K562 (cell line): ENCODE measurements around the gene CCDC184. TPM values are rescaled to one million over a fixed set of nuclear protein-coding genes. Genes with fewer than 3 reads are reported as not detected.

Source experiments
- ATAC-seq: fragments of 200-7000 bp; cut with Tn5 transposase; 3 replicates; pipeline ENCODE4 v1.9.1; 2020; ENCODE audit warnings: moderate library complexity
- BruUV-seq: library from RNA; stranded (reverse); fragments of 400-500 nt; replicated peaks from 2 replicates; lab custom pipeline; 2021; lab: Mats Ljungman, UMichigan
- CTCF ChIA-PET: fragments of 300-600 bp; formaldehyde crosslinking; extraction: SDS; loops from one replicate; lab custom pipeline; 2021; ENCODE audit warnings: low intra/inter-chr PET ratio; lab: Yijun Ruan, JAX
- POLR2A ChIA-PET: fragments of 300-600, 350-650 bp; sonication (Branson Sonifier 250); formaldehyde crosslinking; extraction: SDS; loops from one replicate; lab custom pipeline; 2021; ENCODE audit warnings: antibody characterized with exemption, inconsistent platforms; lab: Yijun Ruan, JAX
- DNase-seq, 4 experiments: peaks; one replicate each; pipeline versions ENCODE4 v3.0.0 to v3.0.0-alpha.2; 2011 to 2018; ENCODE audit warnings: low spot score in 3 of 4, mixed read lengths in 3 of 4; ENCODE audit errors: extremely low read depth in 1 of 4
- FAIRE-seq: peaks from 2 replicates; lab custom pipeline; 2011; peaks lifted over from hg19 to GRCh38; lab: Jason Lieb, UNC
- H2AFZ ChIP-seq: 2 replicates; pipeline ENCODE4 v1.6.0; 2011; ENCODE audit warnings: low read depth, low read length, control low read depth, inconsistent platforms
- H3K27ac ChIP-seq: fragments of 200-600 bp; 3 replicates; pipeline ENCODE4 v1.8.0; 2011; ENCODE audit warnings: low read depth, mild to moderate bottlenecking, control low read depth, inconsistent platforms, low read length, moderate library complexity, mixed read lengths; ENCODE audit errors: extremely low read depth
- H3K27me3 ChIP-seq, 2 experiments: fragments of 300-600 bp in 1 of 2; 2 replicates in 1 of 2; 3 replicates in 1 of 2; pipeline versions ENCODE4 v1.6.0 to v1.8.0; 2011; ENCODE audit warnings: inconsistent platforms in 2 of 2, low read length in 2 of 2, mild to moderate bottlenecking in 1 of 2, mixed read lengths in 1 of 2, moderate library complexity in 1 of 2; ENCODE audit not compliant: control insufficient read depth in 2 of 2, insufficient read depth in 2 of 2
- H3K36me3 ChIP-seq: fragments of 300-600 bp; 3 replicates; pipeline ENCODE4 v1.8.0; 2011; ENCODE audit warnings: mild to moderate bottlenecking, low read length, inconsistent platforms; ENCODE audit not compliant: control insufficient read depth, insufficient read depth
- H3K4me1 ChIP-seq, 2 experiments: fragments of 200-600 bp in 1 of 2; replicated peaks in 1 of 2; 2 replicates in 1 of 2; 3 replicates in 1 of 2; pipeline versions ENCODE4 v1.5.1 to v1.8.0; 2011; ENCODE audit warnings: inconsistent platforms in 2 of 2, low read length in 2 of 2, mild to moderate bottlenecking in 1 of 2, mixed read lengths in 1 of 2, moderate library complexity in 1 of 2; ENCODE audit not compliant: control insufficient read depth in 2 of 2, insufficient read depth in 2 of 2
- H3K4me2 ChIP-seq: 2 replicates; pipeline ENCODE4 v1.6.1; 2011; ENCODE audit warnings: low read length, control low read depth, inconsistent platforms, mixed read lengths; ENCODE audit not compliant: insufficient read depth
- H3K4me3 ChIP-seq: fragments of 200-600 bp; sonication (generic), shearing (Covaris generic); 2 replicates; pipeline ENCODE4 v1.5.1; 2016; ENCODE audit warnings: control low read depth, inconsistent platforms
- H3K79me2 ChIP-seq: fragments of 200-600 bp; 3 replicates; pipeline ENCODE4 v1.8.0; 2011; ENCODE audit warnings: low read length, inconsistent platforms; ENCODE audit not compliant: control insufficient read depth, insufficient read depth
- H3K9ac ChIP-seq, 2 experiments: 2 replicates each; pipeline versions ENCODE4 v1.6.0 to v1.6.1; 2011; ENCODE audit warnings: low read depth in 2 of 2, low read length in 2 of 2, control low read depth in 1 of 2, inconsistent platforms in 1 of 2, mild to moderate bottlenecking in 1 of 2, mixed read lengths in 1 of 2; ENCODE audit not compliant: insufficient read depth in 1 of 2
- H3K9me1 ChIP-seq: one replicate; pipeline ENCODE4 v1.6.0; 2011; ENCODE audit warnings: inconsistent platforms, mild to moderate bottlenecking, low read length, moderate library complexity; ENCODE audit not compliant: control insufficient read depth, insufficient read depth
- H3K9me3 ChIP-seq: replicated peaks from 2 replicates; pipeline ENCODE4 v1.5.1; 2011; ENCODE audit warnings: low read depth, low read length, inconsistent platforms; ENCODE audit not compliant: control insufficient read depth, insufficient read depth
- H4K20me1 ChIP-seq: replicated peaks from 2 replicates; pipeline ENCODE4 v1.6.1; 2011; ENCODE audit warnings: low read length, inconsistent platforms, mixed read lengths; ENCODE audit not compliant: control insufficient read depth, insufficient read depth
- AFF4 ChIP-seq: sonication (generic); formaldehyde crosslinking; IDR thresholded peaks from 2 replicates; pipeline ENCODE4 v1.8.0; 2023; ENCODE audit warnings: mild to moderate bottlenecking, missing genetic modification reagents
- CBX5 ChIP-seq: IDR thresholded peaks from 2 replicates; pipeline ENCODE4 v1.6.1; 2014; ENCODE audit warnings: low read depth, borderline replicate concordance
- FOXA1 ChIP-seq: fragments of 450-650 bp; IDR thresholded peaks from 2 replicates; pipeline ENCODE4 v1.6.1; 2016; ENCODE audit warnings: mild to moderate bottlenecking, borderline replicate concordance
- GTF2E2 ChIP-seq: fragments of 200-800 bp; sonication (Bioruptor generic); IDR thresholded peaks from 2 replicates; pipeline ENCODE4 v1.6.1; 2016; ENCODE audit warnings: missing genetic modification characterization, missing compliant biosample characterization
- KLF13 ChIP-seq: fragments of 450-650 bp; IDR thresholded peaks from 2 replicates; pipeline ENCODE4 v1.6.1; 2016; ENCODE audit warnings: missing genetic modification characterization, low read depth, mild to moderate bottlenecking, missing compliant biosample characterization, moderate library complexity, borderline replicate concordance
- MCM2 ChIP-seq: fragments of 450-650 bp; IDR thresholded peaks from 2 replicates; pipeline ENCODE4 v1.6.1; 2017; ENCODE audit warnings: low read depth, mild to moderate bottlenecking
- MTA3 ChIP-seq: fragments of 450-650 bp; formaldehyde crosslinking; IDR thresholded peaks from 2 replicates; pipeline ENCODE4 v1.6.1; 2017; ENCODE audit warnings: mild to moderate bottlenecking, borderline replicate concordance
- NCOA6 ChIP-seq: fragments of 450-650 bp; IDR thresholded peaks from 2 replicates; pipeline ENCODE4 v1.6.1; 2017; ENCODE audit warnings: mild to moderate bottlenecking
- NKRF ChIP-seq: fragments of 450-650 bp; IDR thresholded peaks from 2 replicates; pipeline ENCODE4 v1.6.1; 2016; ENCODE audit warnings: borderline replicate concordance
- PHTF2 ChIP-seq: fragments of 250-450 bp; sonication (Bioruptor Pico); IDR thresholded peaks from 2 replicates; pipeline ENCODE4 v1.5.0; 2021; ENCODE audit warnings: mild to moderate bottlenecking
- RFX7 ChIP-seq: fragments of 250-450 bp; sonication (Bioruptor Pico); IDR thresholded peaks from 2 replicates; pipeline ENCODE4 v1.5.1; 2021; ENCODE audit warnings: mild to moderate bottlenecking
- SMARCA4 ChIP-seq: fragments of 450-650 bp; IDR thresholded peaks from 2 replicates; pipeline ENCODE4 v1.6.1; 2016
- TAF7 ChIP-seq: fragments of 450-650 bp; IDR thresholded peaks from 2 replicates; pipeline ENCODE4 v1.6.1; 2016; ENCODE audit warnings: missing genetic modification characterization, missing compliant biosample characterization
- ZC3H4 ChIP-seq: sonication (generic); formaldehyde crosslinking; IDR thresholded peaks from 2 replicates; pipeline ENCODE4 v1.9.0; 2021; ENCODE audit warnings: missing genetic modification reagents, borderline replicate concordance
- ZNF12 ChIP-seq: sonication (generic); formaldehyde crosslinking; IDR thresholded peaks from 2 replicates; pipeline ENCODE4 v1.4.0; 2020; ENCODE audit warnings: mild to moderate bottlenecking, missing genetic modification reagents
- ZNF561 ChIP-seq: fragments of 450-650 bp; formaldehyde crosslinking; conservative IDR thresholded peaks from 2 replicates; pipeline ENCODE4 v1.4.0; 2020; ENCODE audit warnings: mild to moderate bottlenecking, moderate library complexity
- WGBS: fragments of 100-300 bp; shearing (Covaris generic); methylation state at CpG from one replicate; pipeline ENCODE4 v1.1.6; 2016; ENCODE audit warnings: low coverage, mixed read lengths; ENCODE audit not compliant: insufficient coverage; ENCODE audit errors: missing lambda C conversion rate; 5-methylcytosine and 5-hydroxymethylcytosine counted together
- in situ Hi-C: fragments of 300-500 bp; cut with MboI; formaldehyde crosslinking; loops from 4 replicates; pipeline ENCODE4 v1.15.0; 2018; ENCODE audit warnings: inconsistent platforms, mixed read lengths
- intact Hi-C: fragments of 100-400 bp; cut with micrococcal nuclease; formaldehyde crosslinking; loops from 2 replicates; pipeline ENCODE4 v1.14.2; 2022
- polyA plus RNA-seq, 8 experiments: library from polyadenylated mRNA; depleted of rRNA in 4 of 8; stranded (reverse) in 5 of 8; unstranded in 3 of 8; fragments of >200 nt; fragmentation: Nextera tagmentation in 2 of 8; fragmentation: Illumina TruSeq in 1 of 8; extraction: Ambion mirVana in 2 of 8; extraction: Trizol in 1 of 8; gene quantifications; 2 replicates each; pipeline versions ENCODE4 v1.2.1 to v1.2.3, GENCODE V29; 2011 to 2014; ENCODE audit warnings: inconsistent platforms in 1 of 8, missing spikeins in 1 of 8
- total RNA-seq, 7 experiments: library from RNA; depleted of rRNA in 6 of 7; stranded (reverse); fragments of >200 nt in 6 of 7; fragmentation: Illumina TruSeq in 2 of 7; extraction: Trizol in 2 of 7; gene quantifications; 2 replicates each; pipeline versions ENCODE4 v1.2.1 to v1.2.3, GENCODE V29; 2011 to 2021; ENCODE audit warnings: low replicate concordance in 1 of 7

CCDC184 gene
- total and polyA plus RNA-seq, 9 of the 15 experiments (the other 6 are each of a cell fraction or from before 2014, with no cell fraction given) = 0.09 TPM; not detected in 8

GRCh38 chr12:48163150-48163747 is 20.2 kb upstream of the CCDC184 start:
- ATAC-seq (no peak), DNase-seq (no peak), FAIRE-seq (no peak)
- in situ Hi-C loops = loop anchor here (10.0 kb wide), 1 partner anchor 198 kb away; the partner anchor contains the start of gene TMEM106C
- Histone ChIP-seq H3K9me3 (no peaks in the 10 kb centered on the region), H3K27ac (no peak overlapping the region), H3K4me1 (peaks cover 0 to under 1% of the 10 kb centered on the region in 2 experiments; a peak in 3 of 5 replicates), H3K9me1 (no peaks in the 10 kb centered on the region), H3K36me3 (no peaks in the 10 kb centered on the region), H3K9ac (no peak overlapping the region), H3K27me3 (no peaks in the 10 kb centered on the region), H3K79me2 (no peaks in the 10 kb centered on the region), H3K4me3 (no peak overlapping the region), H4K20me1 (no peaks in the 10 kb centered on the region), H2AFZ (no peak overlapping the region; the same call in 1 of the 2 replicates), H3K4me2 (no peak overlapping the region)
- BruUV-seq = no TSS peak
- CTCF ChIA-PET = interaction anchor here (0.7 to 3.6 kb wide), 2 partner anchors 75 to 78 kb away, joined by 3 to 42 read pairs; no protein-coding TSS in a partner anchor
- POLR2A ChIA-PET = interaction anchor here (0.6 kb wide), 2 partner anchors 376 to 967 kb away, joined by 3 read pairs; no protein-coding TSS in a partner anchor
- TF ChIP-seq SMARCA4 (no peak), NCOA6 (no peak), ZNF12 (CRISPR knock-in tag) (no peak), MCM2 (no peak), TAF7 (tag) (no peak), GTF2E2 (tag) (no peak), MTA3 (no peak), PHTF2 (no peak), RFX7 (no peak), AFF4 (CRISPR knock-in tag) (no peak), FOXA1 (no peak), ZC3H4 (CRISPR knock-in tag) (no peak), KLF13 (tag) (no peak), NKRF (no peak), CBX5 (no peak), ZNF561 (no peak)
- 35% methylated on average over 5 of the region's 5 CpGs for WGBS
- intact Hi-C loops = loop anchor here (1.0 to 10.0 kb wide), 3 partner anchors 26 to 448 kb away; no protein-coding TSS in a partner anchor
